ENCODE measurements around the gene CFAP74.

GRCh38 chr1:2033165-2033564 lies 29.6 kb upstream of the CFAP74 start:
- no peak for TF ChIP-seq CTCF (IDR thresholded peaks at IDR 0.05; ENCODE audit: poor library complexity)
- TF ChIP-seq EZH2 (IDR thresholded peaks at IDR 0.05; ENCODE audit: borderline replicate concordance) = no peak
